Glutamatergic neuron (in vitro differentiated cells): Measurements from ENCODE around the gene CLEC2L. TPM values are rescaled to one million over a fixed set of nuclear protein-coding genes. Genes with fewer than 3 reads are reported as not detected.

Experiments used
- DNase-seq: peaks from one replicate; pipeline ENCODE4 v3.0.0; 2022
- H3K27ac Mint-ChIP-seq: one replicate; pipeline ENCODE4 v1.8.0; 2020; ENCODE audit warnings: mild to moderate bottlenecking, mixed read lengths, inconsistent platforms; ENCODE audit not compliant: unreplicated experiment
- H3K27me3 Mint-ChIP-seq: one replicate; pipeline ENCODE4 v1.8.0; 2020; ENCODE audit warnings: mild to moderate bottlenecking, moderate library complexity, mixed read lengths, inconsistent platforms; ENCODE audit not compliant: unreplicated experiment
- H3K36me3 Mint-ChIP-seq: one replicate; pipeline ENCODE4 v1.8.0; 2020; ENCODE audit warnings: mild to moderate bottlenecking, mixed read lengths, inconsistent platforms; ENCODE audit not compliant: unreplicated experiment
- H3K4me1 Mint-ChIP-seq: one replicate; pipeline ENCODE4 v1.8.0; 2020; ENCODE audit warnings: mild to moderate bottlenecking, low read depth, mixed read lengths, inconsistent platforms; ENCODE audit not compliant: unreplicated experiment
- H3K4me3 Mint-ChIP-seq: one replicate; pipeline ENCODE4 v1.8.0; 2020; ENCODE audit warnings: mild to moderate bottlenecking, mixed read lengths, inconsistent platforms; ENCODE audit not compliant: unreplicated experiment
- H3K9me3 Mint-ChIP-seq: one replicate; pipeline ENCODE4 v1.8.0; 2020; ENCODE audit warnings: mild to moderate bottlenecking, moderate library complexity, mixed read lengths, inconsistent platforms; ENCODE audit not compliant: unreplicated experiment
- total RNA-seq: library from RNA; stranded (reverse); fragmentation: NEBNext Ultra II Directional; extraction: Animal tissue kit (Norgen Biotek cat#: 25700); gene quantifications from one replicate; pipeline ENCODE4 v1.2.1, GENCODE V29; 2021; ENCODE audit not compliant: unreplicated experiment
- TF ChIP-seq, protein P1 (sequence below): fragments of 200-600 bp; sonication (generic); IDR thresholded peaks from one replicate; pipeline ENCODE4 v1.5.0; 2021; ENCODE audit not compliant: partially characterized antibody, unreplicated experiment

Gene CLEC2L
- total RNA-seq, 1 donor from 2014 or later, result 3.1 TPM

- no peak overlapping the region for H3K4me3 Mint-ChIP-seq
- no peak for DNase-seq
- H3K27ac Mint-ChIP-seq, result peak overlapping the region; percentile 39
- TF ChIP-seq, protein P1, sequence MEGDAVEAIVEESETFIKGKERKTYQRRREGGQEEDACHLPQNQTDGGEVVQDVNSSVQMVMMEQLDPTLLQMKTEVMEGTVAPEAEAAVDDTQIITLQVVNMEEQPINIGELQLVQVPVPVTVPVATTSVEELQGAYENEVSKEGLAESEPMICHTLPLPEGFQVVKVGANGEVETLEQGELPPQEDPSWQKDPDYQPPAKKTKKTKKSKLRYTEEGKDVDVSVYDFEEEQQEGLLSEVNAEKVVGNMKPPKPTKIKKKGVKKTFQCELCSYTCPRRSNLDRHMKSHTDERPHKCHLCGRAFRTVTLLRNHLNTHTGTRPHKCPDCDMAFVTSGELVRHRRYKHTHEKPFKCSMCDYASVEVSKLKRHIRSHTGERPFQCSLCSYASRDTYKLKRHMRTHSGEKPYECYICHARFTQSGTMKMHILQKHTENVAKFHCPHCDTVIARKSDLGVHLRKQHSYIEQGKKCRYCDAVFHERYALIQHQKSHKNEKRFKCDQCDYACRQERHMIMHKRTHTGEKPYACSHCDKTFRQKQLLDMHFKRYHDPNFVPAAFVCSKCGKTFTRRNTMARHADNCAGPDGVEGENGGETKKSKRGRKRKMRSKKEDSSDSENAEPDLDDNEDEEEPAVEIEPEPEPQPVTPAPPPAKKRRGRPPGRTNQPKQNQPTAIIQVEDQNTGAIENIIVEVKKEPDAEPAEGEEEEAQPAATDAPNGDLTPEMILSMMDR, result no peak
- peaks cover 9% of the 10 kb centered on the region for H3K36me3 Mint-ChIP-seq
- peaks cover 2% of the 10 kb centered on the region for H3K4me1 Mint-ChIP-seq
- peaks cover 27% of the 10 kb centered on the region for H3K27me3 Mint-ChIP-seq
- peaks cover 18% of the 10 kb centered on the region for H3K9me3 Mint-ChIP-seq
Observed at GRCh38 chr7:139521439-139521838, 2.0 kb upstream of the CLEC2L start.

DNA sequence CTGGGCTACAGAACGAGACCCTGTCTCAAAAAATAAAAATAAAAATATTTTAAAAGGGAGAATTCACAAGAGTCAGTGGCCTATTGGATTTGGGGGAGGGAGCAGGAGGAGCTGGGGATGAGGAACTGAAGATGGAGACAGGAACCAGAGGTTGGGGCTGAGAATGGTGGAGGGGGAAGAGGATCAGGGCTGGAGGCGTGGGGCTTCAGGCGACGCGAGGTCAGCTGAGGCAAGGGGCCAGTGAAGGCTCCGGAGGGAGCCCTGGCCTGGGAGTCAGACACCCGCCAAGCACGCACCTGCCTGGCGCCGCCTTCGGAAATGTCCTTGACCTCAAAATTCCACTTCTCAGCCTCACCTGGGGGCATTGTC lies 671 bp upstream of the CLEC2L start:
- Mint-ChIP-seq H3K9me3 (peaks cover 18% of the 10 kb centered on the region), H3K4me3 (peak overlapping the region; percentile 78), H3K4me1 (peaks cover 2% of the 10 kb centered on the region), H3K27ac (no peak overlapping the region), H3K27me3 (peaks cover 33% of the 10 kb centered on the region), H3K36me3 (peaks cover 9% of the 10 kb centered on the region)
- TF ChIP-seq, protein P1, result no peak
- no peak for DNase-seq

DNA sequence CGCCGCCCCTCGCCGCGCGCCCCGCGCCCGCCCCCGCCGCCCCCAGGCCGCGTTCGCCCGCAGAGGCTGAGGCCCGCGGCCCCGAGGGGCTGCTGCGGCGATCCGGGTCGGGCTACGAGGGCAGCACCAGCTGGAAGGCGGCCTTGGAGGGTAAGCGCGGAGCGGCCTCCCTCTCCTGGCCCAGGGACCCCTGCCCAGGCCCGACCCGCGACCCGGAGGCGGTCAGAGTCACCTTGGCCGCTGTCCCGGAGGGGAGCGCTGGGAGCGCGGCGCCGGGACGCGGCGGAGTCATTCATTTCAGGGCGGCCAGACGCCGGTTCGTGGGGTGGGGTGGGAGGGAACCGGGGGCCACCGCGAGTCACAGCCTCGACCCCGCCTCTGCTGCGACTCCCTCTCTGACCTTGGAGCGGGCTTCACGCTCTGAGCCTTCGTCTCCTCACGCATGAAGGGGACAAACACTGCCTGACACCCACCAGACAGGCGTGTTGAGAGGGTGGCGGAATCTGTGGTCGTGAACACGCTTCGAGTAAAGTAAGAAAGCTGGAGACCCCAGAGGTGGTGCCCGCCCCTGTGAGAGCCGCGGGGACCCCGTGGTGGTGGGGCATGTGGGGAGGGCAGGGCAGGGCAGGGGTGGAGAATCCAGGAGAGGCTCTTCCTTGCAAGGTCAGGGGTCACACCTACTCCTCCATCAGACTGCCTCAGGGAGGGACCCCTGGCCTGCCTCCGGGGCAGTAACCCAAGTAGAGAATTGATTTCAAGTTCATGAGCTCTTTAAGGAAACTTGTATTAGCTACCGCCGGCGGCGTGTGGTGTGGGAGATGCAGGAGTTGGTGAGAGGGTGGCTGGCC lies 707 bp downstream of the CLEC2L start:
- Mint-ChIP-seq H3K27ac (no peak overlapping the region), H3K36me3 (peaks cover 9% of the 10 kb centered on the region), H3K4me3 (peak overlapping the region; percentile 63), H3K9me3 (peaks cover 16% of the 10 kb centered on the region), H3K4me1 (peaks cover 2% of the 10 kb centered on the region), H3K27me3 (peaks cover 30% of the 10 kb centered on the region)
- TF ChIP-seq, protein P1, result no peak
- peak; percentile 41 for DNase-seq

GRCh38 chr7:139525239-139525638 lies 1.8 kb downstream of the CLEC2L start:
- Mint-ChIP-seq H3K36me3 (peaks cover 9% of the 10 kb centered on the region), H3K27ac (no peak overlapping the region), H3K9me3 (peaks cover 16% of the 10 kb centered on the region), H3K4me1 (peaks cover 2% of the 10 kb centered on the region), H3K27me3 (peaks cover 30% of the 10 kb centered on the region), H3K4me3 (peak overlapping the region; percentile 30)
- TF ChIP-seq, protein P1, result no peak
- DNase-seq, result no peak

GRCh38 chr7:139525750-139526149 lies 2.3 kb downstream of the CLEC2L start:
- H3K4me3 Mint-ChIP-seq, result no peak overlapping the region
- no peak for DNase-seq
- H3K36me3 Mint-ChIP-seq, result peaks cover 9% of the 10 kb centered on the region
- H3K4me1 Mint-ChIP-seq, result peaks cover 2% of the 10 kb centered on the region
- H3K27ac Mint-ChIP-seq, result no peak overlapping the region
- peaks cover 30% of the 10 kb centered on the region for H3K27me3 Mint-ChIP-seq
- TF ChIP-seq, protein P1, result no peak
- peaks cover 16% of the 10 kb centered on the region for H3K9me3 Mint-ChIP-seq
